HG03520 (cell line): ENCODE data around the gene SYNE1.
A peak's percentile ranks its signal among the peaks of the same experiment; 100 is the strongest.
"Not testable (repeated sequence)": the region's sequence is repeated elsewhere in the genome, so short reads cannot be mapped to it uniquely, and the experiment has no call there.

ENCODE experiments used
- ATAC-seq: cut with Tn5 transposase; IDR thresholded peaks from one replicate; pipeline ENCODE4 v1.9.1; 2021; ENCODE audit warnings: mild to moderate bottlenecking, moderate library complexity; ENCODE audit not compliant: unreplicated experiment

The SYNE1 gene

DNA sequence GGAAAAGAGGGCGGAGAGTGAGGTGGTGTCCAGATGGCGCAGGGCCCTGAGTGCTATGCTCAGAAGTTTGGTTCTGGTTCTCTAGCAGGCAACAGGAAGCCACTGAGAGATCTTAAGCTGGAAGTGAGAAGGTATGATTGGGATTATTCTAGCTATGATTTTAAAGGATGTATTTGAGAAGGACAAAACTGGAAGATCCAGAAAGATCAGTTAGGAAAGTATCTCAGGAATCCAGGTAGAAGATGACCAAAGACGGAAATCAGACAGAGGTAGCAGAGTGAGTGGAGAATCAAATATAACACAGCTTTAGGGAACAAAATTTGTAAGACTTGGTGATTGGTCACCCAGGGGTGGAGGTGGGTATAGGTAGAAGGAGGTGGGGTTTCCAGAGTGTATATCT is 5.8 kb downstream of the SYNE1 start:
- ATAC-seq = no peak

DNA sequence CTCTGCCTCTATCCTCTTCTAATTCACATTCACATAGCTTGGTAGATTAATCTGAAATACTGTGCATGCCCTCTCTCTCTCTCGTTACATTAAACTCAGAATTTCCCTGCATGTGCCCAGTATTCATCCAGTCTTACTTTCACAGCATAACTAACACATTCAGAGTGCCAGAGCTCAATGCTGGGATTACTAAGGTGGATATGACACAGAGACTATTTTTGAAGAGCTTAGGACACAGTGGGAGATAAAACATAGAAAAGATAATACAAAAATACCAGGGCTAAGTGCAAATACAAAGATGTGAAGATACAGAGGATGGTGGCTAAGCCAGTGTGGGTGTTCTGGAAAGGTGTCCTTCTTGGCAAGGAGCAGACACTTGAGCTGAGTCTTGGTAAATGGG is 6.3 kb downstream of the SYNE1 start:
- no peak for ATAC-seq

DNA sequence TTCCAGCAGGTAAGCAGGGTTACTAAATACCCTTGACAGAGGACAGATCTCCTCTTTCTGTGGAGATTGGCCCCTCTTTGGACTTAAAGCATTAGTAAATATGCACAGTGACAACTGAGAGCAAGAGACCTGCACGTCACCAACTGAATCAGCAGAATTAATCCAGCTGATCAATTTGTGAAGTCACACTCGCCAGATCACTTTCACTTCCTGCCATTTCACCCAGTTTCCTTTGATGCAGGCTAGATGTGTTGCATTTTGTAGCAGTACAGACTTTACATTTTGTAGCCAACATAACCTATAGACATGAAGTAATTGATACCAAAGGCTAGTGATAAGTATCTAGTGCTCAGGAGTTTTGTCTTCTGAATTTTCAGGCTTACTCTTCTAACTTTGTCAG is 11.9 kb downstream of the SYNE1 start:
- ATAC-seq = no peak

DNA sequence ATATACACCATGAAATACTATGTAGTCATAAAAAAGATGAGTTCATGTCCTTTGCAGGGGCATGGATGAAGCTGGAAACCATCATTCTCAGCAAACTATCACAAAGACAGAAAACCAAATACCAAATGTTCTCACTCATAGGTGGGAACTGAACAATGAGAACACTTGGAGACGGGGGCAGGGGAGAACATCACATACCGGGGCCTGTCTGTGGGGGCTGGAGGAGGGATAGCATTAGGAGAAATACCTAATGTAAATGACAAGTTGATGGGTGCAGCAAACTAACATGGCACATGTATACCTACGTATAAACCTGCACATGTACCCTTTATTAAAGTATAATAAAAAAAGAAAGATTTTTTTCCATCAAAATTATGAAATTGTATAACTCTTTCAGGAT is 22.4 kb downstream of the SYNE1 start:
- not testable (repeated sequence) for ATAC-seq

DNA sequence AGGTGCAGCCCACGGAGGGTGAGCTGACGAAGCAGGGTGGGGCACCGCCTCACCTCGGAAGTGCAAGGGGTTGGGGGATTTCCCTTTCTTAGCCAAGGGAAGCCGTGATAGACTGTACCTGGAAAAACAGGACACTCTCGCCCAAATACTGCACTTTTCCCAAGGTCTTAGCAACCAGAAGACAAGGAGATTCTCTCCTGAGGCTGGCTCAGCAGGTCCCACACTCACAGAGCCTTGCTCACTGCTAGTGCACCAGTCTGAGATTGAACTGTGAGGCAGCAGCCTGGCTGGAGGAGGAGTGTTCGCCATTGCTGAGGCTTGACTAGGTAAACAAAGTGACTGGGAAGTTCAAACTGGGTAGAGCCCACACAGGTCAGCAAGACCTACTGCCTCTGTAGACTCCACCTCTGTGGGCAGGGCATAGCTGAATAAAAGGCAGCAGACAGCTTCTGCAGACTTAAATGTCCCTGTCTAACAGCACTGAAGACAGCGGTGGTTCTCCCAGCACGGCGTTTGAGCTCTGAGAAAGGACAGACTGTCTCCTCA is 28.0 kb downstream of the SYNE1 start:
- ATAC-seq = no peak

DNA sequence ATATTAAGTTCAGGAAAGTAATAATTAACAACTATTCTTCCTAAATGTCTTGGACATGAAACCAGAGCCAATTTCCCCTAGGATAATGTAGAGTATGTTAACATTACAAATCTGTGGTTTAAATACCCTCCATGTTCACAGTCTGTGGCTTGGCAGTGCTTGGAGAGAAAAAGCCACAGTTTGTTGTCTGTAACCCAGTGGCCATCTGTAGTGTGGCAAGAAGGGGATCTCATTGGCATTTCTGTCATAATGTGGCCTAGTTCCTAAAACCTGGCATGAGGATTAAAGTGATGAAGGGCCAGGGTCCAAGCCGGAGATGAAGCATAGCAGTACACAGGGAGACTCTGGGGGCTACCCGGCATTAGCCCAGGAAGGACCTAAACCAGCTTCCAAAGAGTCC is 31.2 kb downstream of the SYNE1 start:
- no peak for ATAC-seq

DNA sequence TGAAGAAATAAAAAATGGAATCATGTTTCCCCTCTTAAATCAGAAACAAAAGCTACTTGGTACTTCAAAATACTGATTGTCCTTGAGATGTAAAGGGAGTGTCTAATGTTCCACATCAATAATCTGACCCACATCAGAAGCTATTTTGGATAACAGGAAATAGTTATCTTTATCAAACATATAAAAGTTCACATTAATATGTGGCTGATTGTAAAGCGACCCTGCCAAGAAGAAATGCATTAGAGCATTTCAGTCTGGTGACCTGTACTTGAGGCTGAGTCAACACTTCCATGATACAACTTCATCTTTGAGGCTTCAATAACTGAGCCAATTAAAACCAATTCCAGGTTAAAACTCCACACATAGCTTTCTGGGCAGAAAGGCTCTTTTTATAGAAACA is 31.8 kb downstream of the SYNE1 start:
- ATAC-seq = no peak

DNA sequence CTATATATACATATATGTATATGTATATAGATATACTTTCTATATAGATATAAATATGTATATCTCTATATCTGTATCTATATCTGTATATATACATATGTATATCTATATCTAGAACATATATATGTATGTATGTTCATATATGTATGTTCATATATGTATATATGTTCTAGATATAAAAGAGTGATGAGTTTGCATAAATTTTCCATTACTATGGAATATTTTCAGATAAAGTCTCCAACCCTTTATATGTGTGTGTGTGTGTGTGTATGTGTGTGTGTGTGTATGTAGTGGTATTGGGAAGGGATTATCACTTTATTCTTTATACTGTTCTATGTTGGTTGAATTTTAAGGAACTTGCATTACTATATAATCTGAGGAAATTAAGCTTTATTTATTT is 33.3 kb downstream of the SYNE1 start:
- no peak for ATAC-seq

DNA sequence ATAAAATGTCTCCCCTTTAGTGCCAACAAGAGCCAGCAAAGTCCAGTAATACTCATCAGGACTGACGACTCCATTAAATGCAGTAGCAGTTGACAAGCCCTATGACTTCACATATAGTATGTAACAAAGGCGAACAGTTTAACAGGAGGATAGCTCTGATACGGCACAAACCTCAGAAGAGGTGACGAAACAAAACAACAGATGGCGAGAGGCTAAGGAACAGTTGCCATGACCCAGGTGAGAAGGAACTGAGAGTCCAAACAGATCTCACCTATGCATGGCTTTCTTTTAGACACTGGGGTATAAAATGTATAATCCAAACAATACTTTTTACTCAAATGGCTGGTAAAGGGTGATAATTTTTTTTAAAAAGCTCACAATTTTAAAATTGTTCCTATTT is 37.1 kb downstream of the SYNE1 start:
- no peak for ATAC-seq

DNA sequence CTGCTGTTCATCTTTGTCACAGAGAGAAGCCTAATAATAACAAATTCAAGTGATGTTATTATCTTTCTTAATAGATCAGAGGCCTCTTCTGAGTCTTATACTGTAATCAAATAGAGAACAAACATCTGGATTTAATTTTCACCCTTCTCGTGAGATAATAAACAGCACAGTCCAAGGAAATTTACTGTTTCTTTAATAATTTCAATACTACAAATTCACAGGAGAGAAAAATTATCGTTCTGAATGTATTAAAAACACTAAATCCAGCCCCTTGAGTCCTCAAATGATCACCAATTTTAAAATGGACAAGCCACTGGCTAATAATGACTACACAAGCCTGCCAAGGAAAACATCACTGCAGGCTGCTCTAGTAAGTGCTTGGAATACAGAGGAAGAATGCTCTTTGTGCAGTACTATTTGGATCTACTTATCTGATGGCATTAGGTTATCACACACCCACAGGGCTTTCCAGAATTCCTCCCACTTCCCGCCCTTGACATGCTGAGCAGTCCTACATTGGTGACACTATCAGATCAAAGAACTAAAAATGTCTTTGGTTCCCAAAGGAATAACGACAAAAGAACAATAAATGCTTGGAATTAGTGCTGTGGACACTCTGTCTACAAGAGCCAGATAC is 38.1 kb downstream of the SYNE1 start:
- no peak for ATAC-seq

DNA sequence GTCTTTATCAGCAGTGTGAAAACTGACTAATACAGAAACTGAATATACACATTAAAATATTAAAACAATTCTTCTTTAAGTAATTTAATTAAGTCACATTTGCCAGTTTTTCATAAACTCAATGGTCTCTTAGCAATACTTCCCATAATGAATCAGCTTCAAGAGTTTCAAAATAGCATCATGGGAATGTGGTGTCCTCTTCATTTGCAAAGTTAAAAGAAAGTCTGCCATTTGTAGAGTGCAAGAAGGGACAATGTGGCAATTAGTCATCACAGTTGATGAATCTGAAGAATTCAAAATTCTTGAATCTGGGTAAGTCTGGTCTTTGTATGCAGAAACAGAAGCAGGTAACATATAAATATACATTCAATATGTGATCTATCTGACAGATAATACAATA is 38.7 kb downstream of the SYNE1 start:
- no peak for ATAC-seq

DNA sequence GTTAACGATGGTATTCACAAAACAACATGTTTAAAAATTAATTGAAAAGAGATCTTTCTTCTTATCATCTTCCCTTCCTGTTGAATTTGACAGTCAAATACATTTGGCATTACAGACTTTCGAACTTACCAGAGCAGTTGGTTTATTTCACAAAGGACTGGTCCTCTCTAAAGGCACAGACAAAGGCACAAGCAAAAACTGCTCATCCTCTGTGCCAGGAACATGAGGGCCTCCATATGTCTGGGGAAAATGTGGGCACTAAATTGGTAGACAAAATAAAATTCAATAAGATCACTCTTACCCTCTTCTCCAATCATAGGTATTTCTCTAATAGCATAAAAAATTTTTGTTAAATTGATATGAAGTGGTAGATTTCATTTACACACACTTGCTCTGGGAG is 40.4 kb downstream of the SYNE1 start:
- ATAC-seq = no peak

DNA sequence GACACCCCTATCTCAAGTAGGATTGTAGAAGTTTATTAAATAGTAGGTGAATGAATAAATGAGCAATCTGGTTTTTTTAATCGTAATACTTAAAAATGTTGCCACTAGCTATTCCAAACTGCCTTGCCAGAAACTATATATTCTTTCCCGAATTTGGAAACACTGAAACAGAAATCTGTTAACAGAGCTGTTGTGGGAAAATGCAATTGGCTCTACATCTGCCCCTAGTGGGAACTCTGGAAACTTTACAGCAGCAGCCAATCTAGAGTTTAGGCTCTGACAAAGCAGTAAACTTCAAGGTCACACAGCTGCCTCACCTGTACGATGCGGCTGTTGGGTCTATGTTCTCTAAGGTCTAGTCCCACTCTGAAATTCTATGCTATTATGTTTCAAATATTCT is 41.7 kb downstream of the SYNE1 start:
- ATAC-seq = no peak

DNA sequence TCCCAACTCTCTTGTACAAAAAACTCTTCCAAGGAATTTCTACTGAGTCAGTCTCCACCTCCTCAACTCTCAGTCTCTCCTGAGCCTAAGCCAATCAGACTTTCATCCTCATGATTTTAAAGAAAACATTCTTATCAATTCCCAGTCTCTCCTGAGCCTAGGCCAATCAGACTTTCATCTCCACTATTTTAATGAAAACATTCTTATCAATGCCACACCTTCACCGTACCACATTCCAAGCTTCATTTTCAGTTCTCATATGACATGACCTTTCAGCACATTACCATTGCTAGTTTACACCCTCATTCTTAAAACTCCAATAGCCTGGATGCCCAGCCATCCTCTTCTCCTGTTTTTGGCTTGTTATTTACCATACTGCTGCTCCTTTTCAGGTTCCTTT is 42.5 kb downstream of the SYNE1 start:
- ATAC-seq = no peak

DNA sequence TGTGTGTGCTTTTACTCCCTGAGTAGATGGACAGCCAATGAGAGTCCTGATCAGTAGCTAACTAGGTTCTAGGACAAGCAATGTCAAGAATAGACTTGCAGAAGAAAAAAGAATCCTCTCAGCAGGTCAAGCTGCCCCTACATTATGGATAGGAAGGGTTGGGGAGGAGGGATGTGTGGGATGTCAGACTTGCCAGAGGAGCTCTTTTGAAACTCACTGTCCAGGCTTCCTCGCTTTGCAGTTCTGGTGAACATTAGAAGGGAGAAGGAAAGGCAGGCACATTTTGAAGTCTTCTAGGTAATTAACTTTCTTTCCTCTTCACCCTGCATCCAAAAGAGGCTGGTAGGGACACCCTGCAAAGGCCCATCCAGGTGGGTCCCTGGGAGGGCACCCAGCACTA is 48.7 kb downstream of the SYNE1 start:
- ATAC-seq = no peak

DNA sequence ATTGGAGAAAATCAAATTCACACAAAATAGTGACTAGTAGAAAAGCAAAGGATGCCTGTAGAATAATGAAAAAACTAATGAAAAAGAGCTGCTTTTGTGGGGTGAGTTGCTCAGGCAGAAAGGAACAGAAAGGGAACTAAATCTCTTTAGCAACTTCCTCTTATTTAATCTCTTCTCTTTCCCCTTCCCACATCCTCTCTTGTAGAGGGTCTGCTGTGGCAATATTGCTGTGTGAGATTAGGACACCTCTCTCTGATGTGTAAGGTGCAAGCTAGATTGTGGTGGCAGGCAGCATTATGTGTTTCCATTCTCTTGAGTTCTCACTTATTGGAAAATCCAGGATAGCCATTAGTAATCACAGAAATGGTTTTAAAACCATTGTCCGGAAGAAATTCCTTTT is 49.7 kb downstream of the SYNE1 start:
- no peak for ATAC-seq

DNA sequence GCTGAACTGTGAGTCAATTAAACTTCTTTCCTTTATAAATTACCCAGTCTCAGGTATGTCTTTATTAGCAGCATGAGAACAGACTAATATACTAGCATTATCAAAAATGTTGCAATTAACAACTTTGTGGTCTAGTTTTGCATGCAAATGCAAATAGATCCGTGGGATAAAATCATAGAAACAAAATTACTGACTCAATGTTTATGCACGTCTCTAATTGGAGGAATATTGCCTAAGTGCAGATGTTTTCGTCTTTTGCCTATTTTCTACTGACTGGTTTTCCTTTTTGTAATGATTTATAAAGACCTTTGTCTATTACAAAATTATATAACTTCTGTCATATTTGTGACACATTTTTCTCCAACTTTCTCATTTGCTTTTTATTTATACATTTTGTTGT is 51.9 kb downstream of the SYNE1 start:
- ATAC-seq = no peak

DNA sequence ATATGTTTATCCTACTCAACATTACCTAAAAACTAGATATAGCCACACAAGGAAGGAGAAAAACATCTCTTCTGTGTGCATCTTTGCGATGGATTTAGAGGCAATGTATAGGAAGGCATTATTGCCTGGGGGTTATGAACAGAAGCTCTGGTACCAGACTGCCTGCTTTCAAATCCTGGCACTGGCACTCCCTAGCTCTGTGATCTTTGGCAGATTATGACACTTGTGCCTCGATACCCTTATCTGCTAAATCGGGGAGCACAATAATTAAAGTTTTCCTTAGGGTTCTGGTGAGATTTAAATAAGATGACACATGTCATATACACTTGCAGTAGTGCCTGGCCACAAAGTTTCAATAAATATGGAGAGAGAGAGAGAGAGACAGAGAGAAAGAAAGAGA is 53.3 kb downstream of the SYNE1 start:
- ATAC-seq = no peak

DNA sequence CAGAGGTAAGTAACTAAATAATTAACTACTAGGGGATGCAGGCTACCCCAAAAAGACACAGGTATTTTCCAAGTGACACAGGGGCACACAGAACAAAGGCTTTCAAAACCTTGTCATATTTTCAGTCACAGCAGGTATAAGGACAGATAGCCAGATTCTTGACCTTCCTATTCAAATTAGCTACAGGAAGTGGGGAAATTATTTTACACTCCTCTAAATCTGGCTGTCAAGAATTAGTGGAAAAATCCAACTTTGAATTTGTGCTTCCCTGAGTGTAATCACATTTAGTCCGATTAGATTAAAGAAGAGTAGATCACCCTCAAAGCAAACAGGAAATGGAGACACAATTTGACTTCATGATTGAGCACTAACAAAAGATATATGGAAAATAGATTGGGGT is 60.6 kb downstream of the SYNE1 start:
- no peak for ATAC-seq

DNA sequence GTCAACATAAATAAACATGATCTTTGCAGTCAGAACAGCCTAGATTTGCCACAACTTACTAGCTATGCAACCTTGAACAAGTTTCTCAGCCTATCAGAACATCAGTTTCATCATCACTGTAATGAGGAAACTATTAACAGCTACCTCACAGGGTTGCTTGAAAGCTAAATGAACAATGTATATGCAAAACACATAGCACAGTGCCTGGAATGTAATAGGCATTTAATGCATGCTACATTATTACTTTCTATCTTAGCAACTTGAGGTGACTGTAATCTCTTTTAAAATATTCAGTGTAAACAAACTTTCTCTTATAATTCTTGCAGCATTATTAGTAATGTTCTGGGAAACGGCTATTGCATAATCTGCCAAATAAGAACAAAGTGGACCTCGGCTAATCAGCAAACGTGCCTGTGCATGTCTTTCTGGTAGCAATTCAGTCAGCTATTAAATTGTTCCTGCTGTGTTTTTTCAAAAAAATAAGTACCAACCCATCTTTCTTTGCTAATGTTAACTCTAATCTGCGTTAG is 61.5 kb downstream of the SYNE1 start:
- peak; percentile 49 for ATAC-seq

DNA sequence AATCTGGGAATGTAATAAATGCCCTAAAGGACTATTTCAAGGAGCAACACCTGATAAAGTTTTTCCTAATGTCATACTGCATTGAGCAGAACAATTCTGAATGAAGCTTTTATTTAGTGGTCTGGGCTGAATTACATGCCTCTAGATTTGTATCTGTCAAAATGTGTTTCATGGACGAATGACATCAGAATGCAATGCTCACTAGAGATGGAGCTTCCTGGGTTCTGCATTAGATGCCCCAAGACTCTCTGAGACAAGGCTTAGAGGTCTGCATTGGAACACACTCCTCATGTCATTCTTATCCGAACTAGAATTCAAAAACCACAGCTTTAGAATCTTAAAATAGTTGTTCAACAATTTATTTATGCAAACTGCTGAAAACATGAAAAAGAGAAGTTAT is 62.0 kb downstream of the SYNE1 start:
- no peak for ATAC-seq

DNA sequence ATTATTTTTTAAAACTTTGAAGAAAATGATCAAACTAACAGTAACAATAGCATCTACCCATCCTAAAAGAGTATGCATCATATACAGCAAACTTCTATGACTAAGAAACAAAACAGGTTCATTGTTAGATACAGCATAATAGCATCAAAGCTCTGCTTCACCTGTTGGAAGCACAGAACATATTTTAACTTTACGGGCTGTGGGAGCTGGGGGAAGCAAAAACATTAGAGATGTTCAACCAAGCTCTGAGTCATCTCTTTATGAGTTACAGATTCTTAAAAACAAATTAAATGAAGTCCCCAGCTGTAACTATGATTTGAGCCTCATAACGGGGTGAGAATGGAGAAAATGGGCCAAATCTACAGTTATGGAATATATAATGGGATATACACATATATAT is 63.4 kb downstream of the SYNE1 start:
- no peak for ATAC-seq
